ENCODE results near the gene GNRHR.

GRCh38 chr4:67714248-67714583 lies 40.0 kb downstream of the GNRHR start:
- TF ChIP-seq CTCF (IDR thresholded peaks at IDR 0.05): no peak
- no peak for TF ChIP-seq EP300 (IDR thresholded peaks at IDR 0.05)
- TF ChIP-seq POLR2A (IDR thresholded peaks at IDR 0.05): no peak
